Measurements from ENCODE around the gene GATM.

GRCh38 chr15:45338417-45338816 is 39.9 kb downstream of the GATM start:
- no peak for TF ChIP-seq POLR2A (IDR thresholded peaks at IDR 0.05; ENCODE audit: low read depth, low read length)
- TF ChIP-seq POLR2AphosphoS5 (IDR thresholded peaks at IDR 0.05; ENCODE audit: low read depth, low read length) = no peak

Measured in GM12892 (cell line).